Kidney (tissue), 14 donors: ENCODE data around the gene KRTAP9-6. TPM values are rescaled to one million over a fixed set of nuclear protein-coding genes. Genes with fewer than 3 reads are reported as not detected.
"Not testable (repeated sequence)": the region's sequence is repeated elsewhere in the genome, so short reads cannot be mapped to it uniquely, and the experiment has no call there.

Experiments used
- DNase-seq, 5 donors: peaks; one replicate each; pipeline ENCODE4 v3.0.0-alpha.2; 2013 to 2020
- FAIRE-seq: peaks from 2 replicates; lab custom pipeline; 2012; peaks lifted over from hg19 to GRCh38; lab: Jason Lieb, UNC
- H3K27ac ChIP-seq, 2 donors: one replicate each; pipeline ENCODE4 v1.7.0; 2013; ENCODE audit warnings: low read depth in 2 of 2, low read length in 2 of 2, inconsistent platforms in 1 of 2
- H3K27me3 ChIP-seq: one replicate; pipeline ENCODE4 v1.7.1; 2013; ENCODE audit warnings: low read length, inconsistent platforms; ENCODE audit not compliant: control insufficient read depth, insufficient read depth
- H3K36me3 ChIP-seq, 3 donors: one replicate each; pipeline versions ENCODE4 v1.7.0 to v1.7.1; 2013; ENCODE audit warnings: low read length in 3 of 3, control low read depth in 1 of 3, inconsistent platforms in 1 of 3; ENCODE audit not compliant: insufficient read depth in 3 of 3, control insufficient read depth in 2 of 3
- H3K4me1 ChIP-seq, 3 donors: one replicate each; pipeline versions ENCODE4 v1.7.0 to v1.7.1; 2013; ENCODE audit warnings: low read length in 3 of 3, inconsistent platforms in 1 of 3, low read depth in 1 of 3; ENCODE audit not compliant: control insufficient read depth in 2 of 3, insufficient read depth in 2 of 3
- H3K4me3 ChIP-seq, 3 donors: one replicate each; pipeline versions ENCODE4 v1.7.0 to v1.8.1; 2013; ENCODE audit warnings: low read length in 3 of 3, control low read depth in 1 of 3, inconsistent platforms in 1 of 3
- H3K9ac ChIP-seq, 3 donors: one replicate each; pipeline versions ENCODE4 v1.7.0 to v1.7.1; 2013; ENCODE audit warnings: low read length in 3 of 3, control low read depth in 1 of 3, inconsistent platforms in 1 of 3
- H3K9me3 ChIP-seq, 3 donors: one replicate each; pipeline versions ENCODE4 v1.7.0 to v1.7.1; 2013; ENCODE audit warnings: low read length in 3 of 3, control low read depth in 1 of 3, inconsistent platforms in 1 of 3; ENCODE audit not compliant: control insufficient read depth in 2 of 3, insufficient read depth in 1 of 3
- intact Hi-C: fragments of 100-400 bp; cut with DNase I; formaldehyde crosslinking; loops from one replicate; pipeline ENCODE4 v1.11.1; 2022
- polyA plus RNA-seq: library from polyadenylated mRNA; stranded (reverse); fragments of 350-450 nt; fragmentation: Illumina TruSeq; extraction: RNeasy Lipid Tissue Mini Kit (QIAGEN cat#74804); gene quantifications from one replicate; pipeline ENCODE4 v1.2.3, GENCODE V29; 2014; ENCODE audit warnings: low read depth, low replicate concordance; ENCODE audit not compliant: insufficient read depth
- total RNA-seq: library from RNA; stranded (reverse); fragmentation: NEBNext Ultra II Directional; extraction: Animal tissue kit (Norgen Biotek cat#: 25700); gene quantifications from one replicate; pipeline ENCODE4 v1.2.1, GENCODE V29; 2021
- TF ChIP-seq, protein P1 (sequence below): IDR thresholded peaks from 3 replicates; pipeline ENCODE4 v1.5.1; 2012; ENCODE audit warnings: mild to moderate bottlenecking, moderate library complexity, borderline replicate concordance; ENCODE audit not compliant: insufficient read depth; ENCODE audit errors: extremely low read depth
- donor health status: control.
- donor health status: control.
- donor health status: control.
- donor health status: control.
- donor health status: control.
- donor health status: DM: yes; HTN: yes; CAD: no.
- donor health status: Normal renal cell carcinoma (clear cell type).

The KRTAP9-6 gene
- total and polyA plus RNA-seq, 2 donors from 2014 or later = not detected

DNA sequence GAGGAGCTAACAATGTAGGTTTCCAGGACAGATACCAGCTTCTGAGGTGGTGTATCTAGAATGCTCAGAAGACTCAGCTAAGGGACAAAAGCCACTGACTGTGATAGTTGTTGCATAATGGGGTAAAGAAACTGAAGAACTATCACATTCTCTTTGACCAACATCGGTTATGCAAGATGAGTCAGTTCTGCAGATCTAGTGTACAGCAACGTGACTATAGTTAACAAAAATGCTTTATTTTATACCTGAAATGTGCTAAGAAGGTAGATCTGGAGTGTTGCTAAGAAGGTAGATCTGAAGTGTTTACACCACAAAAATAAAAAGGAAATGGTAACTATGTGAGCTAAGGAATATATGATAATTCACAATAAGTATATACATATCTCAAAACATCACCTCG, 2.5 kb downstream of the KRTAP9-6 start:
- FAIRE-seq (no peak), DNase-seq (no peak)
- Histone ChIP-seq H3K4me1 (no peaks in the 10 kb centered on the region), H3K9ac (no peak overlapping the region), H3K4me3 (no peak overlapping the region), H3K27me3 (no peaks in the 10 kb centered on the region), H3K9me3 (no peaks in the 10 kb centered on the region), H3K36me3 (no peaks in the 10 kb centered on the region), H3K27ac (no peak overlapping the region)
- intact Hi-C loops = no loop called here
- TF ChIP-seq, protein P1, sequence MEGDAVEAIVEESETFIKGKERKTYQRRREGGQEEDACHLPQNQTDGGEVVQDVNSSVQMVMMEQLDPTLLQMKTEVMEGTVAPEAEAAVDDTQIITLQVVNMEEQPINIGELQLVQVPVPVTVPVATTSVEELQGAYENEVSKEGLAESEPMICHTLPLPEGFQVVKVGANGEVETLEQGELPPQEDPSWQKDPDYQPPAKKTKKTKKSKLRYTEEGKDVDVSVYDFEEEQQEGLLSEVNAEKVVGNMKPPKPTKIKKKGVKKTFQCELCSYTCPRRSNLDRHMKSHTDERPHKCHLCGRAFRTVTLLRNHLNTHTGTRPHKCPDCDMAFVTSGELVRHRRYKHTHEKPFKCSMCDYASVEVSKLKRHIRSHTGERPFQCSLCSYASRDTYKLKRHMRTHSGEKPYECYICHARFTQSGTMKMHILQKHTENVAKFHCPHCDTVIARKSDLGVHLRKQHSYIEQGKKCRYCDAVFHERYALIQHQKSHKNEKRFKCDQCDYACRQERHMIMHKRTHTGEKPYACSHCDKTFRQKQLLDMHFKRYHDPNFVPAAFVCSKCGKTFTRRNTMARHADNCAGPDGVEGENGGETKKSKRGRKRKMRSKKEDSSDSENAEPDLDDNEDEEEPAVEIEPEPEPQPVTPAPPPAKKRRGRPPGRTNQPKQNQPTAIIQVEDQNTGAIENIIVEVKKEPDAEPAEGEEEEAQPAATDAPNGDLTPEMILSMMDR = no peak

DNA sequence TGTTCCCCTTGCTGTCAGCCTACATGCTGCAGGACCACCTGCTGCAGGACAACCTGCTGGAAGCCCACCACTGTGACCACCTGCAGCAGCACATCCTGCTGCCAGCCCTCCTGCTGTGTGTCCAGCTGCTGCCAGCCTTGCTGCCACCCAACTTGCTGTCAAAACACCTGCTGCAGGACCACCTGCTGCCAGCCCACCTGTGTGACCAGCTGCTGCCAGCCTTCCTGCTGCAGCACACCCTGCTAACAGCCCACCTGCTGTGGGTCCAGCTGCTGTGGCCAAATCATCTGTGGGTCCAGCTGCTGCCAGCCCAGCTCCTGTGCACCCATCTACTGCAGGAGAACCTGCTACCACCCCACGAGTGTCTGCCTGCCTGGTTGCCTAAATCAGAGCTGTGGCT, 6.1 kb downstream of the KRTAP9-6 start:
- FAIRE-seq, H3K36me3 ChIP-seq, H3K9me3 ChIP-seq, DNase-seq, H3K9ac ChIP-seq, H3K27me3 ChIP-seq, intact Hi-C loops, H3K4me1 ChIP-seq, H3K4me3 ChIP-seq, H3K27ac ChIP-seq: not testable (repeated sequence)

DNA sequence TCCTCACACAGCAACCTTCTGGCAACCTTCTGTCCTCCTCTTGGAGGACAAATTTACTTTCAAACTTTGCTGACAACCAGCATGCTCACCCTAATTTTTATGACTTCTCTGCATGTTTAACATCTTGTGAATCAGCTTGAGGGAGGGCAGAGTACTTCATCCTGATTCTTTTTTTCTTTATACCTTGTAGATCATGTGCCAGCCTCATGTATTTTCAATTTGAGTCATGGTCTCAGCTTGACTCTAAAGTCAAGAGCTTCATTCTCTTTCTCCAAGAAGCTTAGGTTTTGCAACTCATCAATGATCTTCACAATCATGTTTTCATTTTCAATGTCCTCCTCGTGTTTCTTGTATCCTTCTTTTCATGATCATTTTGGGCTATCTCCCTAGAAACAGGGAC, 6.7 kb downstream of the KRTAP9-6 start:
- no peaks in the 10 kb centered on the region for H3K9me3 ChIP-seq
- DNase-seq (no peak), FAIRE-seq (no peak)
- H3K4me1 ChIP-seq = no peaks in the 10 kb centered on the region
- H3K36me3 ChIP-seq = no peaks in the 10 kb centered on the region
- intact Hi-C loops = no loop called here
- TF ChIP-seq, protein P1 = no peak
- H3K9ac ChIP-seq = no peak overlapping the region
- no peaks in the 10 kb centered on the region for H3K27me3 ChIP-seq
- no peak overlapping the region for H3K4me3 ChIP-seq
- no peak overlapping the region for H3K27ac ChIP-seq

DNA sequence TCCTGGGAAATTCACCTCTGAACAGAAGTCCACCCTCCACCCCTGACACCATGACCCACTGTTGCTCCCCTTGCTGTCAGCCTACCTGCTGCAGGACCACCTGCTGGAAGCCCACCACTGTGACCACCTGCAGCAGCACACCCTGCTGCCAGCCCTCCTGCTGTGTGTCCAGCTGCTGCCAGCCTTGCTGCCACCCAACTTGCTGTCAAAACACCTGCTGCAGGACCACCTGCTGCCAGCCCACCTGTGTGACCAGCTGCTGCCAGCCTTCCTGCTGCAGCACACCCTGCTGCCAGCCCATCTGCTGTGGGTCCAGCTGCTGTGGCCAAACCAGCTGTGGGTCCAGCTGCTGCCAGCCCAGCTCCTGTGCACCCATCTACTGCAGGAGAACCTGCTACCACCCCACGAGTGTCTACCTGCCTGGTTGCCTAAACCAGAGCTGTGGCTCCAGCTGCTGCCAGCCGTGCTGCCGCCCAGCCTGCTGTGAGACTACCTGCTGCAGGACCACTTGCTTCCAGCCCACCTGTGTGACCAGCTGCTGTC, 10.5 kb downstream of the KRTAP9-6 start, which contains the start of gene KRTAP9-7:
TSS of gene KRTAP9-7 (plus strand) at position 51 of the 543 bp plus-strand sequence. CDS start at position 51, 0 bp downstream.
- H3K27ac ChIP-seq, intact Hi-C loops, FAIRE-seq, DNase-seq, H3K9me3 ChIP-seq, H3K4me3 ChIP-seq, H3K27me3 ChIP-seq, H3K9ac ChIP-seq, H3K4me1 ChIP-seq, H3K36me3 ChIP-seq: not testable (repeated sequence)
